ENCODE data around the gene NFX1. TPM values are rescaled to one million over a fixed set of nuclear protein-coding genes. Genes with fewer than 3 reads are reported as not detected.
"Not testable (repeated sequence)": the region's sequence is repeated elsewhere in the genome, so short reads cannot be mapped to it uniquely, and the experiment has no call there.

Gene NFX1
- total RNA-seq, 1 donor from 2014 or later = 17.7 TPM

GRCh38 chr9:33392591-33393021 lies 102.3 kb downstream of the NFX1 start:
- DNase-seq = not testable (repeated sequence)

DNA sequence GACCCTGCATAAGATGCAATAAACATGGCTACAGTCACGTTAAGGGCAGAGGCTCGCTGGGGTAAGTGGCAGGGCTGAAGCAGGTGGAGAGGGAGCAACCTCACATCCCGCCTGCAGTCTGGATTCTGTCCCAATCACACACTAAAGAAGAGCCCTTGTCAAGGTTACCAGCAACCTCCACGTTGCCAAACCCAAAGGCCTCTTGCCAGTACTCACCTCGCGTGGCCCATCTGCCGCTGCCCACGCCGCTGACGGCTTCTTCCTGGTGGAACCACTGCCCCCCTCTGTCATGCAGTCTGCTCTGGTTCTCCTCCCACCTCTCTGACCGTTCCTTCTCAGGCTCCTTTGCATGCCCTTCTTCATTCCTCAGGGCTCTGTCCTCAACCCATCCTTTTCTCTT lies 103.3 kb downstream of the NFX1 start:
- DNase-seq = no peak

GRCh38 chr9:33393986-33394385 lies 103.7 kb downstream of the NFX1 start:
- not testable (repeated sequence) for DNase-seq

- DNase-seq = not testable (repeated sequence)
Measured at GRCh38 chr9:33395159-33395879, 105.0 kb downstream of the NFX1 start.

- DNase-seq = not testable (repeated sequence)
Measured at GRCh38 chr9:33397801-33398200, 107.5 kb downstream of the NFX1 start.

DNA sequence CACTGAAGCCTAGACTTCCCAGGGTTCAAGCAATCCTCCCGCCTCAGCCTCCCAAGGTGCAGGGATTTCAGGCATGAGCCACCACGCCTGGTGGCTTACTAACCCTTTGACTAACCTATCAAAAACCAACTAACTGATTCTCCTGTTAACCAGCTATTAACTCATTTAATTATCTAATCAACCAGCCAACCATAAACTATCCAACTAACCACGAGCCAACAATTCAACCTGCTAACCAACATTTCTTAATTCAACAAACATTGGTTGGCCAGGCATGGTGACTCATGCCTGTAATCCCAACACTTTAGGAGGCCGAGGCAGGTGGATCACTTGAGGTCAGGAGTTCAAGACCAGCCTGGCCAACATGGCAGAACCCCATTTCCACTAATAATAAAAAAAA lies 108.7 kb downstream of the NFX1 start:
- not testable (repeated sequence) for DNase-seq

- not testable (repeated sequence) for DNase-seq
Measured at GRCh38 chr9:33401809-33402208, 111.5 kb downstream of the NFX1 start.

DNA sequence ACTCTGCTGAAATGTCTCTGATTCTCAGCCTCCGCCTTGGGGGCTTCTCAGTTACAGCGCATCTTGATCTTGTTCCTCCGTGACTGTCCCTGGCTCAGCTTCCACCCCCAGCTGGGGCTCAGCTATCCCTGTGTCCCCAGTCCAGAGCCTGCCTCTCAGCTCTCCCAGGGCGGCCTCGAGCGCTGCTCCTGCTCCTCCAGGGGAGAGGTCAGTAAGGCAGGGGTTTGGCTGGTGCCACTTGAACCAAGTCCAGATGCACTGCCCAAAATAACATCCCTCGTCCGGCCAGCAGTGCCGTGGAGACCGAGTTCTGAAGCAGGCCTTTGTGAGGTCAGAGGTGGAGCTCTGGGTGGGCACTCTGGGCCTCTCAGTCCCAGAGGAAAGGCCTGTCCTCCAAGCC lies 112.1 kb downstream of the NFX1 start, which contains the start of gene AQP7:
AQP7 (minus strand) TSS at position 198 of the 400 bp plus-strand sequence. CDS start 1,306 bp downstream, outside the sequence.
- not testable (repeated sequence) for DNase-seq

DNA sequence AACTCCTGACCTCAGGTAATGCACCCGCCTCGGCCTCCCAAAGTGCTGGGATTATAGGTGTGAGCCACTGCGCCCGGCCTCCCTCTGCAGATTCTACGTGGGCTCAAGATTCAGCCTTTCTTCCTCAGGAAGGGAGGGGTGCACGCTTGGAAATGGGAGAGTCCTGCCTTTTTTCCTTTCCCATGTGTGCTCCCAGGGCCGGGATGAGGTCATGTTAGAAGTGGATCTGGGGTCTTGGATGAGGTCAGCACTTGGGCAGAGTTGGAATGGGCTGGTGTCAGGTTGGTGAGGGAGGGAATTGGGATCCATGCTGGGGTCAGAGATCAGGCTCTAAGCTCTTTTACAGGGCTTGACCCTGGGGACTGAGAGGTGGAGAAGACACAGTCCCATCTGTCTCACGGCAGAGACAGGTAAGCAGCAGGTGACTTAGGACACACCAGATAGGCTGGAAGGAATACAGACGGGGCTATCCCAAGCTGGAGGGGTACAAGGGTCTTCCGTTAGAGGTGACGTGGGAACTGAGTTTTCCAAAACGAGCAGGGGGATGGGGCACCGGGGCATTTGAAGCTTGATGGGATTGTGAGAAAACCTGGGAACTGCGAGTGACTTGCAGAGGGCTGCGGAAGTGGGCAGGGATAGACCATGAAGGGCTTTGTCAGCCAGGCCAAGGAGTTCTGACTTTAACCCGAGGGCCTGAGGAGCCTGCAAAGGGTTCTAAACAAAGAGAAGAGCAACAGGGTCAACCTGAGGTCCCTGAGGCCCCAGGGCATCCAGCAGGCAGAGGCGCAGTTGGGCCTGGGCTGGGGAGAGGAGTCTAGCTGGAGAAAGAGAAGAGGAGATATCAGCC lies 113.8 kb downstream of the NFX1 start:
- no peak for DNase-seq

- no peak for DNase-seq
Measured at GRCh38 chr9:33404788-33405362, 114.6 kb downstream of the NFX1 start.

DNA sequence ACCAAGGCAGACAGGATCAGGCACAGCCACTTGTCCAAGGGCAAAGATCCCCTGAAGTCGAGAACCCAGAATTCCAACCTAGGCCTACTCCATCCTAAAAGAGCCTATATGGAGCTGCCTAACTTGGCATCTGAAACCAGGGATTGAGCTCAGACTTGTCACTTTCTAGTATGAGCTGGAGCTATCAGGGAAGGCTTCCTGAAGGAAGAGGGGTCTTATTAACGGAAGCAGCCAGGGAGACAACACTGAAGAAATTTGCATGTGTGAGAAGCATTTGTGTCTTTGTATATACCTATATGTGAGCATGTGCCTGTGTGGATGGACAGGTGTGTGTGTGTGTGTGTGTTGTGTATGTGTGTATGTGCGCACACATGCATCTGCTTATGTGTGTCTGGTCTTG lies 116.7 kb downstream of the NFX1 start:
- no peak for DNase-seq

DNA sequence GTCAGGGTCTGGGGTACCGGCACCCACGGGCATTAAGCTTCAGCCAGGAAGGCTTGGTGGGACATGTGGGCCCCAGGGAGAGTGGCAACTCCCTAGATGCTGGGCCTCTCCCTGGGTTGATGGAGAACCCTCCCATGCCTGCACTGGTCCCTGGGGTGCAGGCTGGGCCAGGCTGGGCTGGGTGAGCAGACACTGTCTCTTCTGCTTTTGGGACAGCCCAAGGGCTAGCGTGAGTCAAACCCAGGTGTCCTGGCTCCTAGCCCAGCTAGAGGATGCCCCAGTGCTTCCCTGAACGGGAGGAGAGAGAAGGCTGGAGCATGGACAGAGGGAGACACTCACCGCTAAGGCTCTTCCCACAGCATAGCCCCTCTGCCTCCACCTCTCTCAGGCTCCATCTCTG lies 117.8 kb downstream of the NFX1 start:
- DNase-seq = no peak

- DNase-seq = no peak
Measured at GRCh38 chr9:33414268-33414667, 124.0 kb downstream of the NFX1 start.

GRCh38 chr9:33414889-33415500 lies 124.7 kb downstream of the NFX1 start:
- DNase-seq = no peak

GRCh38 chr9:33415501-33416038 lies 125.3 kb downstream of the NFX1 start:
- peak; percentile 73 for DNase-seq

DNA sequence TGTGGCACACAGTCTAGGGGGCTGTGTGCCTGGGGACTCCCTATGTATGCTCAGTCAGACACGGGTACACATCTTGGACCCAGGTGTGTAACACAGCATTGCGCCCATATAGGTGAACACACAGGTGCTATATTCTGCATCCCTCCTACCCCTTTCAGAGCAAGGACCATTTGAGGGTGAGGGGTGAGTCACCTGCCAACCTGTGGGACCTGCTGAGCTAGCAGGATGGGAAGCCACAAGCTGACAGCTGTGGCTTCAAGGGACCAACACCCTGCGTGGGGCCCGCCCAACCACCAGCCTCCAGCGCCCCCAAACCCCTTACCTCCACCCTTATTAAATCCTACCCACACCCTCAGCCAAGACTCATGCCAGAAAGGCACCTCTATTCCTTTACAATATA lies 126.7 kb downstream of the NFX1 start:
- no peak for DNase-seq

- DNase-seq = no peak
Measured at GRCh38 chr9:33418090-33418489, 127.8 kb downstream of the NFX1 start.

DNA sequence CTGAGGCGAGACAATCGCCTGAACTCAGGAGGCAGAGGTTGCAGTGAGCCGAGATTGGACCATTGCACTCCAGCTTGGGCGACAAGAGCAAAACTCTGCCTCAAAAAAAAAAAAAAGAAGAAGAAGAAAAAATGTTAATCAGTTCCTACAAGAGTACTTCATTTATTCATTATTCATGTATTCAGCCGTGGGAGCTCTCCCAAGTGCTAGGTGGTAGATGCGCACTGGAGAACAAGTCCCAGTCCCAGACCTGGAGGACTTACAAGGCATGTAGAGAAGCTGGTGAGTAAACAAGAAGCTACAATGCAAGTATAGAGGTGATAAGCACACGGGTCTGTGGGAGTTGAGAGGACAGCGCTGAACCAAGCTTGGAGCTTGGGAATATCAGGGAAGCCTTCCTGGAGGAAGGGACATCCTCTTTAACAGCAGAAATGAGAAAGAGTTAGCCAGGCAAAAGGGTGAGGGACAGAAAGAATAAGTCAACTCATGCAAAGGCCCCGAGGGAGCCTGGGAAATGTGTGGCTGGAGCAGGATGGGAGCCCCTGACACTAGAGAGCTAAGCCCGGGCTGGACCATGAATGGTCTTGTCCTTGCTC lies 129.5 kb downstream of the NFX1 start:
- DNase-seq = no peak

Data from dermis blood vessel endothelial cell (primary cell).